Measurements from ENCODE around the gene ZBTB3. TPM values are rescaled to one million over a fixed set of nuclear protein-coding genes. Genes with fewer than 3 reads are reported as not detected.

Gene ZBTB3
- total RNA-seq, 2 experiments from 2014 or later, result 9.8 to 11.8 TPM

DNA sequence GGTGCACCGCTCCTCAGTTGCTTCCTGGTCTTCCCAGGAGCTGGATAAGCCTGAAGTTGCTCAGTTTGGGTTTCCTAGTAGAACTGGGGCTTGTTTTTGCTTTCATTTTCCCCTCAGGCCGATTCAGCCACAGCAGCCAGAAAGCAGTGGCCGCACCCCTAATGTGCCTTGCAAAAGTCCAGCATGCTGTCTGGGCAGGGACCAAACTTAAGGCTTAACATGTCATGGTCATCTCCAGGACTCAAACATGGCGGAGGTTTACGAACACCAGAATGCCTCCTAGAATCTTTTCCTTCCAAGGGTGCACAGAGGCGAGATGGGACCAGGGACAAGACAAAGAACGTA lies 44.0 kb downstream of the ZBTB3 start:
- H3K36me3 Mint-ChIP-seq (ENCODE audit: low read depth), result peaks cover 57% of the 10 kb centered on the region
- ChIA-PET POLR2A (interaction anchor here (1.0 to 6.3 kb wide), 18 partner anchors 13 to 174 kb away, joined by 3 to 41 read pairs (median 8); partner anchors contain the start of genes C11orf98, CSKMT, GANAB and HNRNPUL2), CTCF (interaction anchor here (1.0 to 2.5 kb wide), 4 partner anchors 9 to 77 kb away, joined by 3 to 13 read pairs (median 6); partner anchors contain the start of genes HNRNPUL2 and TMEM179B)
- TF ChIP-seq, protein P1, sequence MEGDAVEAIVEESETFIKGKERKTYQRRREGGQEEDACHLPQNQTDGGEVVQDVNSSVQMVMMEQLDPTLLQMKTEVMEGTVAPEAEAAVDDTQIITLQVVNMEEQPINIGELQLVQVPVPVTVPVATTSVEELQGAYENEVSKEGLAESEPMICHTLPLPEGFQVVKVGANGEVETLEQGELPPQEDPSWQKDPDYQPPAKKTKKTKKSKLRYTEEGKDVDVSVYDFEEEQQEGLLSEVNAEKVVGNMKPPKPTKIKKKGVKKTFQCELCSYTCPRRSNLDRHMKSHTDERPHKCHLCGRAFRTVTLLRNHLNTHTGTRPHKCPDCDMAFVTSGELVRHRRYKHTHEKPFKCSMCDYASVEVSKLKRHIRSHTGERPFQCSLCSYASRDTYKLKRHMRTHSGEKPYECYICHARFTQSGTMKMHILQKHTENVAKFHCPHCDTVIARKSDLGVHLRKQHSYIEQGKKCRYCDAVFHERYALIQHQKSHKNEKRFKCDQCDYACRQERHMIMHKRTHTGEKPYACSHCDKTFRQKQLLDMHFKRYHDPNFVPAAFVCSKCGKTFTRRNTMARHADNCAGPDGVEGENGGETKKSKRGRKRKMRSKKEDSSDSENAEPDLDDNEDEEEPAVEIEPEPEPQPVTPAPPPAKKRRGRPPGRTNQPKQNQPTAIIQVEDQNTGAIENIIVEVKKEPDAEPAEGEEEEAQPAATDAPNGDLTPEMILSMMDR (IDR thresholded peaks at IDR 0.05), result no peak
- peak overlapping the region; percentile 91 for H3K4me3 Mint-ChIP-seq
- peaks cover 71% of the 10 kb centered on the region for H3K4me1 Mint-ChIP-seq (ENCODE audit: low read depth)
- intact Hi-C loops (cut with micrococcal nuclease), result no loop called here
- H3K27ac Mint-ChIP-seq, result peak overlapping the region; percentile 99
- ATAC-seq (no peak), DNase-seq (peak; percentile 34)
- H3K27me3 Mint-ChIP-seq, result no peaks in the 10 kb centered on the region
- no peaks in the 10 kb centered on the region for H3K9me3 Mint-ChIP-seq

DNA sequence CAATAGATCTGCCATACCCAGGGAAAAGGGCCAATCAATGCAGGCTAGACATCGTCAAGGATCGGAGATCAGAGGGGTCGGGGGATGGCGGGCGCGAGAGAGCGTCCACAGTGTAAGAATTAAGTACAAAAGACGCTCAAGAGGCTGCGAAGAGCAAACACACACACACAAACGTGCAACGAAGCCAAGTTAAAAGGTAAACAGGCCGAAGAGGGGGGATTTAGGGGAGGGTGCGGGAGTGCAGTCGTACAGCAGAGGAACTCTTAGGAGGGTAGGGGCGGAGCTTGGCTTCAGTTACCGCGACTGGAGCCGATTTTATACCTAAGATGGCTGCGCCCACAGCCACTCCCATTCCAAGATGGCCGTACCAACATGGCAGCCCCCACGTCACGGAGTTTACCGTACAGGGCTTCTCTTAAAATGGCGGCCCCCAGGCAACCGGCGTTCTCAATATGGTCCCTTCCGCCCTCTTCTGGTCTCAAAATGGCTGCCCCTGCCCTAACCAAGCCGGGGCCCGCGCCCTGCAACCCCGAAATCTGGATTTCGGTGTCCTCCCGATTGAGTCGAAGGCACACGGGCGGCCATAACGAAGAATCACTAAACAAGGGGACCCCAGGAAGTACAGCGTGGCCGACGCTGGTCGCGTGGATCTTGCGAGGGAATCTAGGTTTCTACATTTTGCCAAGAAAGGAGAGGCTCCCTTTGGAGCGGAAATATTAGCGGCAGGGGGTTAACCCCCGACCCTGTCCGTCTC lies 44.5 kb downstream of the ZBTB3 start:
- Mint-ChIP-seq H3K4me3 (peak overlapping the region; percentile 91), H3K27ac (peak overlapping the region; percentile 99), H3K4me1 (ENCODE audit: low read depth) (peaks cover 67% of the 10 kb centered on the region), H3K27me3 (no peaks in the 10 kb centered on the region), H3K9me3 (no peaks in the 10 kb centered on the region), H3K36me3 (ENCODE audit: low read depth) (peaks cover 54% of the 10 kb centered on the region)
- TF ChIP-seq, protein P1 (IDR thresholded peaks at IDR 0.05), result no peak
- peak; percentile 83 for ATAC-seq
- ChIA-PET CTCF (interaction anchor here (1.0 to 2.5 kb wide), 6 partner anchors 9 to 78 kb away, joined by 3 to 13 read pairs (median 3); partner anchors contain the start of genes HNRNPUL2, LBHD1, TMEM179B and UQCC3), POLR2A (interaction anchor here (0.6 to 6.3 kb wide), 29 partner anchors 11 to 174 kb away, joined by 3 to 41 read pairs (median 4); partner anchors contain the start of genes B3GAT3, C11orf98, CSKMT and GANAB)
- DNase-seq, result peak; percentile 99
- intact Hi-C loops (cut with micrococcal nuclease), result no loop called here

DNA sequence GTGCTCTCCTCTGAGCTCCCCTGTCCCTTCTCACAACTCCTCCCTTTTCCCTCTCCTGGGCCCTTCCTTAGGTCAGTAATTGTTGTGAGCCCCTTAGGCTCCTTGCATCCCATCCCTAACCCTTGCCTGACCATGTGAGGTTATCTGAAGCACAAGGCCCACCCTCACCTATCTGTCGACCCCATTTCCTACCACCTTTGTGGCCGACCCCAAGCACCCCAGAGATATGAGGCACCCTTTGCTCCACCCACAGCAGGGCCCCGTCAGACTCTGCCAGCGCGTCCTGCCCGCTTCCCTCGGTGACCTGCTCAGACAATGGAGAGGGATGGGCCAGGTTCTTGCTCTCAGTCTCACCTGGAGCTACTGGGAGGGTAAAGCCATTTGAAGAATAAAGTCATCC lies 45.2 kb downstream of the ZBTB3 start:
- H3K4me1 Mint-ChIP-seq (ENCODE audit: low read depth), result peaks cover 61% of the 10 kb centered on the region
- peak overlapping the region; percentile 99 for H3K27ac Mint-ChIP-seq
- DNase-seq, result peak; percentile 76
- no peaks in the 10 kb centered on the region for H3K9me3 Mint-ChIP-seq
- intact Hi-C loops (cut with micrococcal nuclease), result no loop called here
- no peaks in the 10 kb centered on the region for H3K27me3 Mint-ChIP-seq
- ChIA-PET CTCF (interaction anchor here (1.0 to 2.5 kb wide), 9 partner anchors 10 to 314 kb away, joined by 3 to 13 read pairs (median 3); partner anchors contain the start of genes HNRNPUL2, LBHD1, ROM1 and TMEM179B), POLR2A (interaction anchor here (0.6 to 6.3 kb wide), 29 partner anchors 12 to 175 kb away, joined by 3 to 41 read pairs (median 4); partner anchors contain the start of genes B3GAT3, C11orf98, CSKMT and GANAB)
- H3K36me3 Mint-ChIP-seq (ENCODE audit: low read depth), result peaks cover 50% of the 10 kb centered on the region
- peak; percentile 40 for ATAC-seq
- TF ChIP-seq, protein P1 (IDR thresholded peaks at IDR 0.05), result no peak
- peak overlapping the region; percentile 91 for H3K4me3 Mint-ChIP-seq

DNA sequence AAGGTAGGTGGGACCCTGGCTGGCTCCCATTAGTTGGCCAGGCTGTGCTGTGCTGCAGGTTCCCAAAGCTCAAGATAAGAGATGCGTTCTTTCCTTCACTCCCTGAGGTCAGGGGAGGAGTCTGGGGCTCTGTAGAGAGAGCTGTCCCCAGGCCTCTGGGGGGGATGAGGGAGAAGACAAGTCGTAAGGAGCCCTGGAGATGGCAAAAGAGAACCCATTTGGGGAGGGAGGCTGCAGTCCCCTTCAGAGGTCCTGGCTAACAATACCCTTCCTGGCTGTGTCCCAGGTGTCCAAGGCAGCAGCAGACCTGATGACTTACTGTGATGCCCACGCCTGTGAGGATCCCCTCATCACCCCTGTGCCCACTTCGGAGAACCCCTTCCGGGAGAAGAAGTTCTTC lies 45.6 kb downstream of the ZBTB3 start:
- no peak for DNase-seq
- TF ChIP-seq, protein P1 (IDR thresholded peaks at IDR 0.05), result no peak
- Mint-ChIP-seq H3K27me3 (no peaks in the 10 kb centered on the region), H3K4me3 (peak overlapping the region; percentile 91), H3K27ac (peak overlapping the region; percentile 99), H3K36me3 (ENCODE audit: low read depth) (peaks cover 47% of the 10 kb centered on the region), H3K9me3 (no peaks in the 10 kb centered on the region), H3K4me1 (ENCODE audit: low read depth) (peaks cover 57% of the 10 kb centered on the region)
- ChIA-PET POLR2A (interaction anchor here (0.6 to 6.3 kb wide), 25 partner anchors 14 to 173 kb away, joined by 3 to 41 read pairs (median 5); partner anchors contain the start of genes B3GAT3, C11orf98, CSKMT and HNRNPUL2), CTCF (interaction anchor here (0.9 to 2.5 kb wide), 8 partner anchors 12 to 313 kb away, joined by 3 to 13 read pairs (median 4); partner anchors contain the start of genes HNRNPUL2, LBHD1, ROM1 and TMEM179B)
- intact Hi-C loops (cut with micrococcal nuclease), result no loop called here
- no peak for ATAC-seq

Data from activated CD8-positive, alpha-beta T cell treated with anti-CD3 and anti-CD28 coated beads for 36 hours (primary cell).